IPS DF 6.9 (cell line): ENCODE data around the gene RYR1.
"Not testable (repeated sequence)": the region's sequence is repeated elsewhere in the genome, so short reads cannot be mapped to it uniquely, and the experiment has no call there.

Source experiments
- DNase-seq: peaks from one replicate; pipeline ENCODE4 v3.0.0-alpha.2; 2013; ENCODE audit warnings: low read depth, low spot score
- H3K27ac ChIP-seq: one replicate; pipeline ENCODE4 v1.5.1; 2013; ENCODE audit warnings: low read length, control low read depth
- H3K27me3 ChIP-seq: 2 replicates; pipeline ENCODE4 v1.6.1; 2013; ENCODE audit warnings: mild to moderate bottlenecking, low read length; ENCODE audit not compliant: control insufficient read depth, insufficient read depth
- H3K36me3 ChIP-seq: 2 replicates; pipeline ENCODE4 v1.6.1; 2013; ENCODE audit warnings: low read length; ENCODE audit not compliant: control insufficient read depth, insufficient read depth
- H3K4me1 ChIP-seq: 2 replicates; pipeline ENCODE4 v1.6.1; 2013; ENCODE audit warnings: low read length; ENCODE audit not compliant: control insufficient read depth, insufficient read depth
- H3K4me3 ChIP-seq: 2 replicates; pipeline ENCODE4 v1.5.1; 2013; ENCODE audit warnings: mild to moderate bottlenecking, low read length
- H3K9me3 ChIP-seq: 2 replicates; pipeline ENCODE4 v1.6.1; 2013; ENCODE audit warnings: low read length, inconsistent platforms; ENCODE audit not compliant: control insufficient read depth, insufficient read depth
- WGBS: extraction: QIAGEN DNeasy Blood & Tissue Kit; methylation state at CpG from one replicate; pipeline ENCODE4 v1.1.7; 2013; ENCODE audit warnings: mixed read lengths, missing lambda C conversion rate; ENCODE audit not compliant: insufficient read length, insufficient coverage; 5-methylcytosine and 5-hydroxymethylcytosine counted together

Gene RYR1

GRCh38 chr19:38626401-38626800, 192.9 kb downstream of the RYR1 start:
- no peak for DNase-seq
- Histone ChIP-seq H3K36me3 (peaks cover 22% of the 10 kb centered on the region), H3K4me3 (no peak overlapping the region), H3K27ac (no peak overlapping the region), H3K4me1 (no peaks in the 10 kb centered on the region), H3K27me3 (no peaks in the 10 kb centered on the region), H3K9me3 (no peaks in the 10 kb centered on the region)
- no CpG with 5 or more reads among the region's 4 CpGs for WGBS

DNA sequence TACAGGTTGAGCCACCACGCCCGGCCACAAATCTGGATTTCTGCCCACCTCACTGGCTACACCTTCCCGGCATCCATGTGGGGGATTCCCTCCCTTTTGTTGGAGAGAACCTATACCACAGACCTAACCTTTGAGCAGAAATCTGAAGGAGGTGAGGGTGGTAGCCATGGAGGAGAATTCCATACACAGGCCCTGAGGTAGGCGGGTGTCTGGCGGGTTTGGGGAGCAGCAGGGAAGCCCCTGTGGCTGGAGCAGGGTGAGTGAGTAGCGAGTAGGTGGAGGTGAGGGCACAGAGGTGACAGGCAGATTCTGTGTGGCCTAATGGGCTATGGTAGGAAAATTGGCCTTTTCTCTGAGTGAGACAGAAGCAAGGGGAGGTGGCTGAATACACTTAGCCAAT, 196.1 kb downstream of the RYR1 start:
- no peaks in the 10 kb centered on the region for H3K9me3 ChIP-seq
- WGBS = no CpG with 5 or more reads among the region's 6 CpGs
- no peak overlapping the region for H3K27ac ChIP-seq
- DNase-seq = no peak
- H3K36me3 ChIP-seq = peaks cover 17% of the 10 kb centered on the region
- no peak overlapping the region for H3K4me3 ChIP-seq
- no peaks in the 10 kb centered on the region for H3K4me1 ChIP-seq
- no peaks in the 10 kb centered on the region for H3K27me3 ChIP-seq

DNA sequence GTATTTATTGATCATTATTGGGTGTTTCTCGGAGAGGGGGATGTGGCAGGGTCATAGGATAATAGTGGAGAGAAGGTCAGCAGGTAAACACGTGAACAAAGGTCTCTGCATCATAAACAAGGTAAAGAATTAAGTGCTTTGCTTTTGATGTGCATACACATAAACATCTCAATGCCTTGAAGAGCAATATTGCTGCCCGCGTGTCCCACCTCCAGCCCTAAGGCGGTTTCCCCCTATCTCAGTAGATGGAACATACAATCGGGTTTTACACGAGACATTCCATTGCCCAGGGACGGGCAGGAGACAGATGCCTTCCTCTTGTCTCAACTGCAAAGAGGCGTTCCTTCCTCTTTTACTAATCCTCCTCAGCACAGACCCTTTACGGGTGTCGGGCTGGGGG, 197.8 kb downstream of the RYR1 start:
- not testable (repeated sequence) for H3K4me3 ChIP-seq, DNase-seq, H3K27ac ChIP-seq, H3K4me1 ChIP-seq, H3K27me3 ChIP-seq, H3K9me3 ChIP-seq
- WGBS = no CpG with 5 or more reads among the region's 11 CpGs
- H3K36me3 ChIP-seq = peaks cover 15% of the 10 kb centered on the region

GRCh38 chr19:38631811-38632475, 198.5 kb downstream of the RYR1 start:
- H3K27me3 ChIP-seq, H3K9me3 ChIP-seq, H3K4me1 ChIP-seq, DNase-seq, H3K4me3 ChIP-seq, H3K27ac ChIP-seq: not testable (repeated sequence)
- WGBS = no CpG with 5 or more reads among the region's 7 CpGs
- H3K36me3 ChIP-seq = peaks cover 11% of the 10 kb centered on the region

GRCh38 chr19:38632476-38633213, 199.2 kb downstream of the RYR1 start:
- WGBS = no CpG with 5 or more reads among the region's 16 CpGs
- Histone ChIP-seq H3K27ac (no peak overlapping the region), H3K9me3 (no peaks in the 10 kb centered on the region), H3K4me3 (no peak overlapping the region), H3K36me3 (peaks cover 11% of the 10 kb centered on the region), H3K27me3 (no peaks in the 10 kb centered on the region), H3K4me1 (no peaks in the 10 kb centered on the region)
- no peak for DNase-seq

DNA sequence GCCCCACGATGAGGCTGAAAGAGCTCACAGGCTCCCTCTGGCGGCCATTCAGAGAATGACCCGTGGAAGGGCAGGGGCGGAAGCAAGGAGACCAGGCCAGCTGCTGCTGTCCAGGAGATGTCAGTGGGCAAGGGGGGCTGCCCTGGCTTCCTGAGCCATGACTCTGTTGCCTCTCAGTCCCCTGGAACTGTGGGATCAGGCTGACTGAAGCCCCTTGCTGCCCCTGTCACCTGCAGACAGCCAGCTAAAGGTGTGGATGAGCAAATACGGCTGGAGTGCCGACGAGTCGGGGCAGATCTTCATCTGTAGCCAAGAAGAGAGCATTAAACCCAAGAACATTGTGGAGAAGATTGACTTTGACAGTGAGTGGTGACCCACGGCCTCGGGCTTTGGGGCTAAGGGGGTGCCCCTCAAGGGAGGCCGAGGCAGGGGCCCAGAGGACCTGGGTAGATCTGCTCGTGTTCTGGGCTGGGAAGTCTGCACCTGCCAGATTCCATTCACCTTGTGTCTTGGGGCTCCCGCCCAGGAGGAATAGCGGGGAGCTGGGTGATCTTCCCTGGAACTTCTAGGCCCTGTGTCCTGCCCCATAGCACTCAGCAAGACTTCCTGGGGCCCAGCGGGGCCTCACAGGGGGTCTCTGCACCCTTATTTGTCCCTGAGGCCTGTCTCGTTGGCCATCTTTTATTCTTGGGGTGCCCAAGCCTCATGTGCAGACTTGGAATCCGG, 201.4 kb downstream of the RYR1 start:
- Histone ChIP-seq H3K4me3 (no peak overlapping the region), H3K9me3 (no peaks in the 10 kb centered on the region), H3K27ac (no peak overlapping the region), H3K27me3 (no peaks in the 10 kb centered on the region), H3K4me1 (no peaks in the 10 kb centered on the region), H3K36me3 (peaks cover 8% of the 10 kb centered on the region; the same call in 1 of the 2 replicates)
- WGBS = no CpG with 5 or more reads among the region's 17 CpGs
- peak; percentile 58 for DNase-seq

- H3K9me3 ChIP-seq = no peaks in the 10 kb centered on the region
- H3K36me3 ChIP-seq = peaks cover 8% of the 10 kb centered on the region; the same call in 1 of the 2 replicates
- no peaks in the 10 kb centered on the region for H3K4me1 ChIP-seq
- no peak overlapping the region for H3K27ac ChIP-seq
- no peak overlapping the region for H3K4me3 ChIP-seq
- no CpG with 5 or more reads among the region's 17 CpGs for WGBS
- H3K27me3 ChIP-seq = no peaks in the 10 kb centered on the region
- no peak for DNase-seq
Observed at GRCh38 chr19:38635483-38636399, 202.2 kb downstream of the RYR1 start.
